Keratinocyte (primary cell): ENCODE data around the gene C18orf32. TPM values are rescaled to one million over a fixed set of nuclear protein-coding genes. Genes with fewer than 3 reads are reported as not detected.

ENCODE experiments used
- DNase-seq: peaks from one replicate; pipeline ENCODE4 v3.0.0-alpha.2; 2011; ENCODE audit warnings: low read depth, missing footprints, low spot score
- FAIRE-seq: peaks from 2 replicates; lab custom pipeline; 2011; peaks lifted over from hg19 to GRCh38; lab: Jason Lieb, UNC
- H2AFZ ChIP-seq: 2 replicates; pipeline ENCODE4 v1.6.0; 2012; ENCODE audit warnings: low read length, control low read depth, inconsistent platforms; ENCODE audit not compliant: control insufficient read depth
- H3K27ac ChIP-seq: 2 replicates; pipeline ENCODE4 v1.5.1; 2011; ENCODE audit warnings: low read length; ENCODE audit not compliant: control insufficient read depth, insufficient read depth
- H3K27me3 ChIP-seq: 3 replicates; pipeline ENCODE4 v1.6.0; 2011; ENCODE audit warnings: low read length; ENCODE audit not compliant: control insufficient read depth, insufficient read depth; ENCODE audit errors: extremely low read depth
- H3K36me3 ChIP-seq, 2 experiments: 2 replicates in 1 of 2; 3 replicates in 1 of 2; pipeline ENCODE4 v1.5.1; 2011; ENCODE audit warnings: low read length in 2 of 2, mild to moderate bottlenecking in 1 of 2; ENCODE audit not compliant: control insufficient read depth in 2 of 2, insufficient read depth in 2 of 2; ENCODE audit errors: extremely low read depth in 1 of 2
- H3K4me1 ChIP-seq: 3 replicates; pipeline ENCODE4 v1.5.1; 2011; ENCODE audit warnings: low read length; ENCODE audit not compliant: control insufficient read depth, insufficient read depth; ENCODE audit errors: extremely low read depth
- H3K4me2 ChIP-seq: 3 replicates; pipeline ENCODE4 v1.6.0; 2011; ENCODE audit warnings: low read depth, low read length; ENCODE audit not compliant: control insufficient read depth, insufficient read depth; ENCODE audit errors: extremely low read depth
- H3K4me3 ChIP-seq, 3 experiments: fragments of 200-600 bp in 1 of 3; sonication (generic) in 1 of 3; 2 replicates in 2 of 3; 3 replicates in 1 of 3; pipeline ENCODE4 v1.5.1; 2011 to 2016; ENCODE audit warnings: low read length in 3 of 3, mild to moderate bottlenecking in 3 of 3, control low read depth in 2 of 3, inconsistent platforms in 1 of 3, low read depth in 1 of 3, mixed read lengths in 1 of 3, mixed run types in 1 of 3, moderate library complexity in 1 of 3; ENCODE audit not compliant: control insufficient read depth in 2 of 3, insufficient read depth in 2 of 3; ENCODE audit errors: extremely low read depth in 1 of 3
- H3K79me2 ChIP-seq: 2 replicates; pipeline ENCODE4 v1.6.0; 2012; ENCODE audit warnings: low read length; ENCODE audit not compliant: control insufficient read depth, insufficient read depth
- H3K9ac ChIP-seq: 3 replicates; pipeline ENCODE4 v1.6.0; 2011; ENCODE audit warnings: low read length; ENCODE audit not compliant: control insufficient read depth, insufficient read depth; ENCODE audit errors: extremely low read depth
- H3K9me1 ChIP-seq: 3 replicates; pipeline ENCODE4 v1.6.0; 2011; ENCODE audit warnings: low read length; ENCODE audit not compliant: control insufficient read depth, insufficient read depth; ENCODE audit errors: extremely low read depth
- H3K9me3 ChIP-seq: 2 replicates; pipeline ENCODE4 v1.5.1; 2012; ENCODE audit warnings: low read depth, low read length; ENCODE audit not compliant: control insufficient read depth
- H4K20me1 ChIP-seq: 3 replicates; pipeline ENCODE4 v1.6.0; 2011; ENCODE audit warnings: low read length; ENCODE audit not compliant: control insufficient read depth, insufficient read depth; ENCODE audit errors: extremely low read depth
- CTCF ChIP-seq, 3 experiments: IDR thresholded peaks in 1 of 3; conservative IDR thresholded peaks in 1 of 3; optimal IDR thresholded peaks in 1 of 3; 2 replicates in 2 of 3; 3 replicates in 1 of 3; pipeline versions ENCODE3 to v1.5.1; 2011; ENCODE audit warnings: low read length in 3 of 3, mild to moderate bottlenecking in 3 of 3, moderate library complexity in 2 of 3, control low read depth in 1 of 3, inconsistent platforms in 1 of 3; ENCODE audit not compliant: insufficient read depth in 2 of 3; ENCODE audit errors: extremely low read depth in 1 of 3
- EZH2 ChIP-seq: IDR thresholded peaks from one replicate; pipeline ENCODE4 v1.6.1; 2012; ENCODE audit warnings: inconsistent platforms, mild to moderate bottlenecking, low read length, moderate library complexity
- dilution Hi-C: fragments of 300-500 bp; cut with MboI; formaldehyde crosslinking; loops from one replicate; pipeline ENCODE4 v1.7.0; 2020; ENCODE audit warnings: low sequenced_read_pairs; ENCODE audit not compliant: extremely low pct_ligation_motif_present
- polyA minus RNA-seq, 3 experiments: library from RNA; depleted of rRNA, polyadenylated mRNA; stranded (reverse); fragments of >200 nt; gene quantifications; 1 replicate in 1 of 3; 2 replicates in 1 of 3; 3 replicates in 1 of 3; pipeline ENCODE4 v1.2.3, GENCODE V29; 2011
- polyA plus RNA-seq, 5 experiments: library from polyadenylated mRNA; depleted of rRNA in 3 of 5; stranded (reverse) in 3 of 5; stranded (forward) in 1 of 5; unstranded in 1 of 5; fragments of >200 nt; gene quantifications; 1 replicate in 1 of 5; 2 replicates in 3 of 5; 3 replicates in 1 of 5; pipeline versions ENCODE4 v1.2.1 to v1.2.3, GENCODE V29; 2011 to 2012; ENCODE audit warnings: missing spikeins in 2 of 5, low read depth in 1 of 5, low replicate concordance in 1 of 5

The C18orf32 gene
- polyA plus RNA-seq (22.7 to 35.7 TPM (median 23.5 TPM) in 3 replicates), polyA minus RNA-seq (0.79 to 1.6 TPM (median 0.93 TPM) in 3 replicates)
- polyA plus RNA-seq (2011; ENCODE audit: low read depth): 7.7 TPM
- 32.6 and 42.6 TPM in 2 replicates for polyA plus RNA-seq (2011; cell fraction: cytosol; rRNA removed)
- polyA plus RNA-seq (2011; cell fraction: nucleus; rRNA removed): 12.0 and 20.0 TPM in 2 replicates
- polyA plus RNA-seq (2012; ENCODE audit: low replicate concordance): 23.3 and 31.9 TPM in 2 replicates
- polyA minus RNA-seq (2011; cell fraction: cytosol; rRNA and poly(A)+ RNA removed): 10.7 TPM
- polyA minus RNA-seq (2011; cell fraction: nucleus; rRNA and poly(A)+ RNA removed): 1.3 and 2.2 TPM in 2 replicates

GRCh38 chr18:49486953-49487710, at the start of gene C18orf32:
Gene C18orf32, minus strand, starts transcription at chr18:49487234. Its CDS starts 3,486 bp downstream, at chr18:49483748.
- peak within 1 kb of the TSS; percentile 58 for H2AFZ ChIP-seq
- dilution Hi-C loops: no loop called here

GRCh38 chr18:49534846-49535601, 48.0 kb upstream of the C18orf32 start:
- FAIRE-seq (no peak), DNase-seq (no peak)
- dilution Hi-C loops: no loop called here
- no peak overlapping the region for H3K9ac ChIP-seq
- H2AFZ ChIP-seq: no peak overlapping the region
- H3K4me1 ChIP-seq: no peaks in the 10 kb centered on the region
- no peaks in the 10 kb centered on the region for H3K9me1 ChIP-seq
- no peaks in the 10 kb centered on the region for H3K27me3 ChIP-seq
- no peaks in the 10 kb centered on the region for H3K9me3 ChIP-seq
- H3K79me2 ChIP-seq: no peaks in the 10 kb centered on the region
- H3K4me2 ChIP-seq: no peak overlapping the region
- no peak overlapping the region for H3K4me3 ChIP-seq
- no peak overlapping the region for H3K27ac ChIP-seq
- no peaks in the 10 kb centered on the region for H3K36me3 ChIP-seq
- H4K20me1 ChIP-seq: no peaks in the 10 kb centered on the region
- TF ChIP-seq CTCF (optimal IDR thresholded peaks at IDR 0.05 in 1 of 3, IDR thresholded peaks at IDR 0.05 in 1 of 3, conservative IDR thresholded peaks at IDR 0.05 in 1 of 3; ENCODE audit: extremely low read depth in 1 of 3, insufficient read depth in 2 of 3, low read length in 3 of 3) (no peak), EZH2 (no peak)

More at GRCh38 chr18:49486953-49487710, at the start of gene C18orf32:
- no peaks in the 10 kb centered on the region for H3K27me3 ChIP-seq
- no peak for FAIRE-seq
- DNase-seq: no peak
- peak within 1 kb of the TSS; percentile 78 for H3K9ac ChIP-seq
- H3K27ac ChIP-seq: peak within 1 kb of the TSS; percentile 68
- peaks cover 54% of the 10 kb centered on the region for H3K79me2 ChIP-seq
- peak within 1 kb of the TSS; percentile 79 for H3K4me2 ChIP-seq
- peak within 1 kb of the TSS; percentile 64 to 96 (median 67) for H3K4me3 ChIP-seq
- H3K4me1 ChIP-seq: peaks cover 29% of the 10 kb centered on the region
- no peak for TF ChIP-seq CTCF (optimal IDR thresholded peaks at IDR 0.05 in 1 of 3, IDR thresholded peaks at IDR 0.05 in 1 of 3, conservative IDR thresholded peaks at IDR 0.05 in 1 of 3; ENCODE audit: extremely low read depth in 1 of 3, insufficient read depth in 2 of 3, low read length in 3 of 3)
- no peak for TF ChIP-seq EZH2
- no peaks in the 10 kb centered on the region for H4K20me1 ChIP-seq
- H3K36me3 ChIP-seq: peaks cover 15 to 23% of the 10 kb centered on the region in 2 experiments
- H3K9me1 ChIP-seq: no peaks in the 10 kb centered on the region
- H3K9me3 ChIP-seq: no peaks in the 10 kb centered on the region
